Mesenchymal stem cell (in vitro differentiated cells and primary cell): ENCODE data around the gene ATG4C.

ENCODE experiments used
- DNase-seq: peaks from one replicate; pipeline ENCODE4 v3.0.0-alpha.2; 2013
- H2AFZ ChIP-seq: one replicate; pipeline ENCODE4 v1.6.1; 2013; ENCODE audit warnings: low read depth, mild to moderate bottlenecking, control low read depth, inconsistent platforms, low read length, moderate library complexity
- H2AK5ac ChIP-seq: 2 replicates; pipeline ENCODE4 v1.6.1; 2013; ENCODE audit warnings: low read length, moderate library complexity, mild to moderate bottlenecking, inconsistent platforms; ENCODE audit not compliant: severe bottlenecking
- H2BK120ac ChIP-seq: one replicate; pipeline ENCODE4 v1.6.1; 2013; ENCODE audit warnings: low read depth, mild to moderate bottlenecking, inconsistent platforms, low read length, moderate library complexity
- H2BK12ac ChIP-seq, 2 experiments: one replicate each; pipeline ENCODE4 v1.6.1; 2013; ENCODE audit warnings: inconsistent platforms in 2 of 2, low read length in 2 of 2, mild to moderate bottlenecking in 2 of 2, moderate library complexity in 2 of 2, control low read depth in 1 of 2
- H2BK15ac ChIP-seq: one replicate; pipeline ENCODE4 v1.6.1; 2013; ENCODE audit warnings: mild to moderate bottlenecking, low read depth, inconsistent platforms; ENCODE audit not compliant: poor library complexity, severe bottlenecking
- H2BK5ac ChIP-seq: 2 replicates; pipeline ENCODE4 v1.6.1; 2013; ENCODE audit warnings: low read depth, mild to moderate bottlenecking, low read length, control low read depth, inconsistent platforms; ENCODE audit not compliant: poor library complexity, severe bottlenecking
- H3K14ac ChIP-seq, 2 experiments: one replicate each; pipeline ENCODE4 v1.6.1; 2013; ENCODE audit warnings: inconsistent platforms in 2 of 2, low read length in 2 of 2, control low read depth in 1 of 2, mild to moderate bottlenecking in 1 of 2, moderate library complexity in 1 of 2
- H3K18ac ChIP-seq, 2 experiments: one replicate each; pipeline ENCODE4 v1.6.1; 2013; ENCODE audit warnings: inconsistent platforms in 2 of 2, low read length in 2 of 2, control low read depth in 1 of 2, low read depth in 1 of 2, mild to moderate bottlenecking in 1 of 2
- H3K23ac ChIP-seq, 2 experiments: one replicate each; pipeline ENCODE4 v1.6.1; 2013; ENCODE audit warnings: inconsistent platforms in 2 of 2, low read length in 2 of 2, mild to moderate bottlenecking in 2 of 2, moderate library complexity in 2 of 2, control low read depth in 1 of 2
- H3K27ac ChIP-seq: 2 replicates; pipeline ENCODE4 v1.5.1; 2013; ENCODE audit warnings: mild to moderate bottlenecking, moderate library complexity, low read length, control low read depth, inconsistent platforms; ENCODE audit not compliant: poor library complexity, severe bottlenecking
- H3K27me3 ChIP-seq, 2 experiments: 2 replicates each; pipeline versions ENCODE4 v1.6.1 to v1.7.0; 2013; ENCODE audit warnings: low read length in 2 of 2, mild to moderate bottlenecking in 2 of 2, moderate library complexity in 2 of 2, control low read depth in 1 of 2, inconsistent platforms in 1 of 2; ENCODE audit not compliant: control insufficient read depth in 1 of 2, insufficient read depth in 1 of 2
- H3K36me3 ChIP-seq, 2 experiments: 2 replicates each; pipeline versions ENCODE4 v1.6.1 to v1.7.0; 2013; ENCODE audit warnings: low read length in 2 of 2, control low read depth in 1 of 2, inconsistent platforms in 1 of 2, low read depth in 1 of 2, mild to moderate bottlenecking in 1 of 2; ENCODE audit not compliant: insufficient read depth in 2 of 2, control insufficient read depth in 1 of 2
- H3K4ac ChIP-seq, 2 experiments: one replicate each; pipeline ENCODE4 v1.6.1; 2013; ENCODE audit warnings: inconsistent platforms in 2 of 2, low read length in 2 of 2, mild to moderate bottlenecking in 2 of 2, moderate library complexity in 2 of 2, control low read depth in 1 of 2, low read depth in 1 of 2
- H3K4me1 ChIP-seq: 2 replicates; pipeline ENCODE4 v1.6.1; 2013; ENCODE audit warnings: low read depth, low read length, control low read depth; ENCODE audit not compliant: control insufficient read depth, insufficient read depth
- H3K4me2 ChIP-seq: 2 replicates; pipeline ENCODE4 v1.6.1; 2013; ENCODE audit warnings: low read length, mild to moderate bottlenecking, inconsistent platforms; ENCODE audit not compliant: poor library complexity, severe bottlenecking
- H3K4me3 ChIP-seq, 2 experiments: 2 replicates each; pipeline versions ENCODE4 v1.5.1 to v1.7.0; 2013; ENCODE audit warnings: low read length in 2 of 2, mild to moderate bottlenecking in 2 of 2, control low read depth in 1 of 2, low read depth in 1 of 2; ENCODE audit not compliant: insufficient read depth in 1 of 2
- H3K79me1 ChIP-seq: replicated peaks from 2 replicates; pipeline ENCODE4 v1.6.1; 2013; ENCODE audit warnings: mild to moderate bottlenecking, control low read depth, low read length, inconsistent platforms; ENCODE audit not compliant: poor library complexity, severe bottlenecking
- H3K9ac ChIP-seq: 2 replicates; pipeline ENCODE4 v1.7.0; 2013; ENCODE audit warnings: mild to moderate bottlenecking, low read length, moderate library complexity
- H3K9me3 ChIP-seq: 2 replicates; pipeline ENCODE4 v1.7.0; 2013; ENCODE audit warnings: mild to moderate bottlenecking, low read length; ENCODE audit not compliant: control insufficient read depth
- H4K8ac ChIP-seq: one replicate; pipeline ENCODE4 v1.6.1; 2013; ENCODE audit warnings: inconsistent platforms, mild to moderate bottlenecking, low read length, moderate library complexity
- H4K91ac ChIP-seq: one replicate; pipeline ENCODE4 v1.6.1; 2013; ENCODE audit warnings: mild to moderate bottlenecking, low read length, inconsistent platforms
- WGBS: methylation state at CpG from one replicate; pipeline ENCODE4 v1.1.7; 2013; ENCODE audit warnings: mixed read lengths; 5-methylcytosine and 5-hydroxymethylcytosine counted together

The ATG4C gene

DNA sequence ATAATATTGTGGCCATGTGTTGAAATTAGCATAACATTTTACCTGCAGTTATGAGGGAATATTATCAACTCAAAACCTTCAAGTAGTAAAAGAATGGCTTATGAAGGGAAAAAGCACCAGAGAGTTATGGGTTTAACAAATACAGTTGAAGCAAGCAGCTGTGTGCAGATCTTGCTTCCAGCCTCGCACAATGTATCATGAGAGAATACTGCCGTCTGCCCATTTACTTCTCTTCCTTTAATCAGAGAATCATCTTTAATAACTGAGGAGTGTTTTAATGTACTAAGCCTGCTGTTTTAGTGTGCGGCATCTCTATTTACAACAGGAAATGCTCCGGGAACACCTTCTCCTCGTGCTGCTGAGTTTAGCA is 120.9 kb downstream of the ATG4C start:
- no peak overlapping the region for H3K27ac ChIP-seq
- H3K4ac ChIP-seq: no peak overlapping the region

DNA sequence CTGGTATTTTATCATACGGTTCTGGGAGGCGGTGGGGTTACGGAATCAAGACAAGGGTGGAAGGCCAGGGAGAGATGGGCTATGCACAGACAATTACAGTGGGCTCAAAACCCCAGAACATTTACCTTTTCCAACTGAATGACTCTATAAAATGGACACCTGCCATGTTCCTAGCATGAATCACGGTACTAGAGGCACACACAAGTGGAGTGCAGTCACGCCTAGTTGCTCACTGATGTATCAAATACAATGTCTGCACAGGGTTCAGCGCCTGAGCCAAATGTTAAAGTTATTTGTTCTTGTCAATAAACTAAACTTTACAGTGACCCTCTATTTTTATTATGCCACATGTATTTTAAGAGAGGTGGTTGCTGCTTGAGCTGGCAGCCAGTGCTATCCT is 121.4 kb downstream of the ATG4C start:
- Histone ChIP-seq H3K14ac (no peak overlapping the region), H3K4me2 (no peak overlapping the region), H2BK12ac (no peak overlapping the region), H4K91ac (no peak overlapping the region), H2BK120ac (no peak overlapping the region), H4K8ac (no peak overlapping the region), H2BK15ac (no peak overlapping the region), H3K4me1 (peaks cover 2% of the 10 kb centered on the region), H3K4me3 (no peak overlapping the region), H3K27me3 (no peaks in the 10 kb centered on the region), H2AFZ (no peak overlapping the region), H3K36me3 (no peaks in the 10 kb centered on the region), H2AK5ac (no peak overlapping the region), H3K9ac (no peak overlapping the region), H2BK5ac (no peak overlapping the region), H3K23ac (no peak overlapping the region), H3K4ac (no peak overlapping the region), H3K18ac (no peak overlapping the region), H3K79me1 (no peaks in the 10 kb centered on the region), H3K9me3 (no peaks in the 10 kb centered on the region), H3K27ac (no peak overlapping the region)
- DNase-seq: no peak
- WGBS: 84% methylated on average over 5 of the region's 6 CpGs

More for the DNA sequence above, 120.9 kb downstream of the ATG4C start:
- no peak overlapping the region for H3K4me3 ChIP-seq
- no peak overlapping the region for H2BK12ac ChIP-seq
- H3K79me1 ChIP-seq: no peaks in the 10 kb centered on the region
- H3K36me3 ChIP-seq: no peaks in the 10 kb centered on the region
- H2AFZ ChIP-seq: no peak overlapping the region
- no peak overlapping the region for H2BK15ac ChIP-seq
- no peak overlapping the region for H4K8ac ChIP-seq
- H2BK5ac ChIP-seq: no peak overlapping the region
- no peaks in the 10 kb centered on the region for H3K27me3 ChIP-seq
- 92% methylated on average over 5 of the region's 5 CpGs for WGBS
- peaks cover 2% of the 10 kb centered on the region for H3K4me1 ChIP-seq
- H3K9ac ChIP-seq: no peak overlapping the region
- H2AK5ac ChIP-seq: no peak overlapping the region
- no peak overlapping the region for H3K4me2 ChIP-seq
- H4K91ac ChIP-seq: no peak overlapping the region
- no peak overlapping the region for H3K14ac ChIP-seq
- H2BK120ac ChIP-seq: no peak overlapping the region
- H3K18ac ChIP-seq: no peak overlapping the region
- no peak overlapping the region for H3K23ac ChIP-seq
- no peak for DNase-seq
- H3K9me3 ChIP-seq: no peaks in the 10 kb centered on the region

DNA sequence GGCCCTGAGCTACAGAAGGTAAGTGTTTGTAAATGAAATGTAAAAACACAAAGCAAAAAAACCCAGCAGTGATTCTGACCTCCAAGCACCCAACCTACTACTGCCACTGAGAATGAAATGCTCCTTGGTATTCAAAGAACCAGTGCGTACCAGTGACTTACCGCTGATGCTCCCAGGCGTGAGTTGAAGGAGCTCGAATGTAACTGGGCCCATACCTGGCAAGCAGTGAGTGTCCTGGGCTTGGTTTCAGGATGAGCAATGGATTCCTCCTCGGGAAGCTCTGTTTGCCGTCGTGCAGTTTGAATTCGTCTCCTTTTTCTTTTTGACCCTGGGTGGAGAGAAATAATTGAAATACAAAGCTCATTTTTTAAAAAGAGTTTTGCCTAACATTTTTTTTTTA is 121.9 kb downstream of the ATG4C start:
- no peak for DNase-seq

DNA sequence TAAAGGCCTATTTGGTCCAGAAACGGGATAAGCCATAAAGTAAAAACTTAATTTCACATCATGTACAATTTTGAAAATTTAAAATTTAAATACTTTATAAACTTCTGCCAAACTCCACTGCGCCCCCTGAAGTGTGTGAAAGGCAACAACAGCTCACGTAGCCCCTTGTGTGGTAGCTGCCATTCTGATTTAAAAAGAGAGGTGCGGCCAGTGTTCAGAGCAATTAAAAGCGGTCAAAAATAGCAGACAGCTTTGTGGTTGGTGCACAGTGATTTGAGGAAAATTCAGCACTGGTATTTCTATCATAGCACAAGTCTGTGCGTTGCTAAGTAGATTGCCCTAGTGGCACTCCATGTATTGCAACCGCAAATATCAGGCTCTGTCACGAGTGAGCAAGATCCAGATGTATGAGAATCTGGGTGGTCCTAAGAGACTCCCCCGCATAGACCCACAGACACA is 122.5 kb downstream of the ATG4C start:
- DNase-seq: peak; percentile 6
- Histone ChIP-seq H3K9me3 (no peaks in the 10 kb centered on the region), H3K4ac (no peak overlapping the region), H3K14ac (no peak overlapping the region), H3K23ac (no peak overlapping the region), H2AK5ac (no peak overlapping the region), H4K8ac (no peak overlapping the region), H3K27me3 (no peaks in the 10 kb centered on the region), H3K36me3 (no peaks in the 10 kb centered on the region), H2BK5ac (no peak overlapping the region), H3K4me2 (no peak overlapping the region), H3K4me3 (no peak overlapping the region), H2BK120ac (no peak overlapping the region), H4K91ac (no peak overlapping the region), H2AFZ (no peak overlapping the region), H3K4me1 (peaks cover 2% of the 10 kb centered on the region), H2BK15ac (no peak overlapping the region), H3K18ac (no peak overlapping the region), H3K27ac (no peak overlapping the region), H3K79me1 (no peaks in the 10 kb centered on the region), H3K9ac (no peak overlapping the region), H2BK12ac (no peak overlapping the region)
- 72% methylated on average over 8 of the region's 9 CpGs for WGBS

More for the DNA sequence above, 121.9 kb downstream of the ATG4C start:
- Histone ChIP-seq H4K8ac (no peak overlapping the region), H3K27ac (no peak overlapping the region), H2BK12ac (no peak overlapping the region), H3K27me3 (no peaks in the 10 kb centered on the region), H4K91ac (no peak overlapping the region), H2BK5ac (no peak overlapping the region), H3K79me1 (no peaks in the 10 kb centered on the region), H2AFZ (no peak overlapping the region), H3K4ac (no peak overlapping the region), H3K9ac (no peak overlapping the region), H2BK15ac (no peak overlapping the region), H3K4me1 (peaks cover 2% of the 10 kb centered on the region), H2AK5ac (no peak overlapping the region), H2BK120ac (no peak overlapping the region), H3K14ac (no peak overlapping the region), H3K9me3 (no peaks in the 10 kb centered on the region), H3K36me3 (no peaks in the 10 kb centered on the region), H3K23ac (no peak overlapping the region), H3K18ac (no peak overlapping the region), H3K4me2 (no peak overlapping the region), H3K4me3 (no peak overlapping the region)
- 95% methylated on average over 7 of the region's 8 CpGs for WGBS
